NCI-H2227 treated with DMSO at 0.1 percent for 48 hours (cell line): ENCODE data around the gene SLC6A8.
"Not testable (repeated sequence)": the region's sequence is repeated elsewhere in the genome, so short reads cannot be mapped to it uniquely, and the experiment has no call there.

Source experiments
- DNase-seq: peaks from one replicate; lab custom pipeline; 2025; lab: John Stamatoyannopoulos, UW

Gene SLC6A8

DNA sequence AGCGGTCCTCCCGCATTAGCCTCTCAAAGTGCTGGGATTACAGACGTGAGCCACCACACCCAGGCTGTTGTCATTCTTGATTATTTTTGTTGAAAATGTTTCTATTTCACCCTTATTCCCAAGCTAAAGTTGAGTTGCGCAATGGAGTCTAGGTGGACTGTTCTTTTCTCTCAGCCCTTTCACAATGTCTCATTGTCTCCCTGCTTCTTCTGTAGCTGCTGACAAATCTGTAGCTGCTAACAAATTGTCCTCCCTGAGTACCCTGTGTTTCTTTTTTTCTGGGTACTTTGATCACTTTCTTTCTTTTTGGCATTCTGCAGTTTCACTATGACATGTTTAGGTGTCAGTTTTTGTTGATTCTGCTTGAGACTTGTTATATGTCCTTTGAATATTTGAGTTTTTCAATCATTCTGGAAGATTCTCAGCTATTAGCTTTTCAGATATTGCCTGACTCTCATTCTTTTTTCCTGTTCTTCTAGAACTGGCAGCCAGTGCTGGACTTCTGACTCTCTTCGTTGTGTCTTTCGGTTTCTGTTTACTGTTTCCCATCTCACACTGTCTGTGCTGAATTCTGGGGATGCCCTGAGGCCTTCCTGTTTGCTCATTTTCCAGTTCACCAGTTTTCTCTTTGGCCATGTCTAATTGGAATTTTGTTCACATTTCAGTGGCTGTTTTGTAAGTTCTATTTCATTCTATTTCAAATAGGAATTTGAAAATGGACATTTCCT lies 43.6 kb downstream of the SLC6A8 start:
- no peak for DNase-seq

DNA sequence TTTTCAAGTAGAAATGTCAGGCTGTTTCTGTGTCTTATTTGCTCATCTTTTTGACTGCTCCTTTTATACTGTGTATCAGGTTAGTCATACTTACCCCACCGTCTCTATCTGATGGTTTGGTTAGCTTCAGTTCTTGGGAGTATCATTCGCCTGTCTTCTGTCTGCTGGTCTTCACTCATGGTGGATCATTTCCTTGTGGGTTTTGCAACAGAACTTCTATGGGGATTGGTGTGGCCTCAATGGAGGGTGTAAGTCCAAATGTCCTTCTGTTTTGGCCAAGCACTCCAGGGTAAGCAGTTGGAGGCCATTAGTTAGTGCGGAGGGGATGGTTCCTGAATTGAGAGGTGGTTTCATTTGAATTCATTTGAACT lies 44.1 kb downstream of the SLC6A8 start:
- DNase-seq, result no peak

DNA sequence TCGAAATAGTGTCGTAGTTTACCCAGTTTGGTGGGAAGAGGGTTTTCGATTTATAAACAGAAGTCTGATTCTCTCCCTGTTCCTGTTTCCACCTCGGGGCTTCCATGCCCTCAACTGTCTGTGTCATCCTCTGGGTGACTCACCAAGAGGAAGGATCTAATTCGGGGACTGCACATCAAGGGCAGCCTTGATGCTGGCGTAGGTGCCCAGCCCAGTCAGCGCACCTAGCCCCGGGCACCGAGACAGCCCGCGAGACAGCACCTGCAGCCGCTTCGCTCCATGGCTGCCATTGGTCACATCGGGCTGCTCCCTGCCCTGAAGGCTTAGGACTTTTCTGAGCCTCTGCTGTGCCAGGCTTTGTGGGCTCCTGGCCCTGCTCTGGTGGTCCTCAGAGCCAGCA lies 44.7 kb downstream of the SLC6A8 start:
- DNase-seq, result no peak

DNA sequence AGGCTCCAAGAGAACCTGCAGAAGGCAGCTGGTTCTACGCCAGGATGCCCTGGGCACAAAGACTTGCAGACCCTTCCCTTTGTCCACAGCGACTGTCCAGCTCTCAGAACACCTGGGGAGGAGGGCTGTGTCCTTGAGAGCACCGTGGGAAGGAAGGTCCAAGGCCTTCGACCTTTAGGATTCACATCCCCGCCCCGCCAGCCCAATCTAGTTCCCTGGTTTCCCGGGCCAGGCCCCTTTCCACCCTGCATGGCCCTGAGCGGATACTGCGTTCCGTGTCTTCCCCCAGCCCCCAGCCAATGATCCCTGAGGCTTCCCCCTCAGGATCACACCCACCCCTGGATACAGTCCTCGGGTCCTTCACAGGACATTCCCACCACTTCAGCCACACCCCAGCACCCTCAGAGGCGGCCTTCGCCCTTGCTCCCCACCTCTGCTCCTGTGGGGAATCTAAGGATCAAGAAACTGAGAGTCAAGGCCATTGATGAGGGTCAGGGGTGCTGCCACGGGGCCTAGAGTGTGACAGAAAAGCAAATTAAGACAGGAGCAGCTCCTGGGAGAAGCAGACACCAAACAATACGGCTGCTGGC lies 46.0 kb downstream of the SLC6A8 start:
- no peak for DNase-seq

GRCh38 chrX:153734871-153735270 lies 47.1 kb downstream of the SLC6A8 start:
- DNase-seq, result no peak

DNA sequence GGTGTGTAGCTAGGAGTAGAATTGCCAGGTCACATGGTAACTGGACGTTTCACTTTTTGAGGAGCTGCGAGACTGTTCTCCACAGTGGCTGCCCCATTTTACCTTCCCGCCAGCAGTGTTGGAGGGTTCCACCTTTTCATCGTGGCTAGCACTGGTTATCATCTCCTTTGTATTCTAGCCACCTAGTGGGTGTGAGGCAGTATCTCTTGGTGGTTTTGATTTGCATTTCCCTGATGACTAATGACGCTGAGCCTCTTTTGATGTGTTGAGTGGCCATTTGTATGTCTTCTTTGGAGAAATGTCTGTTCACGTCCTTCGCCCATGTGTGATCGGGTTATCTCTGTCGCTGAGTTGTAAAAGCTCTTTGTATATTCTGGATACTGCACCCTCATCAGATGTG lies 47.5 kb downstream of the SLC6A8 start:
- DNase-seq, result no peak

GRCh38 chrX:153736071-153736820 lies 48.5 kb downstream of the SLC6A8 start:
- DNase-seq, result no peak

DNA sequence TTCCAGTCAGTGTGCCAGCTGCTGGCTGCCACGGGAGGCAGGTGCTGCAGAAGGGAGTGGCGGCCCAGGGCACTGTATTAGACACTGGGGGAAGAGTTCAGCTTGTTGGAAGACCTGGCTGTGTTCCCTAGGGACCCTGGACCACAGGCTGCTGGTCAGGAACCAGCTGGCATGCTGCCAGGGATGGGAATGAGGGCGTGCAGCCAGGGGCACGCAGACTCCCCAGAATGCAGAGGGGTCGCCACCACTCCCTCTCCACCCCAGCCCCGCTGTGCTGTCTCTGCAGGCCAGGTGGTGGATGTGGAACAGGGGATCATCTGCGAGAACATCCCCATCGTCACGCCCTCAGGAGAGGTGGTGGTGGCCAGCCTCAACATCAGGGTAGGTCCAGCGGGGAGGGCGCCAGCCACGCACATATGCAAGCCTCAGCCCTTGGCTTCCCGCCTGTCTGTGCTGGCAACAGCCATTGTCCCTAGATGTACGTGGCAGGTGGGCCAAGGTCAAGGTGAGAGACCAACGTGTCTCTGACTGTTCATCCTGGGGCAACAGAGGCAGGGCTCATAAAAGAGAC lies 49.2 kb downstream of the SLC6A8 start:
- DNase-seq, result no peak

- DNase-seq, result no peak
Measured at GRCh38 chrX:153738056-153738605, 50.4 kb downstream of the SLC6A8 start.

DNA sequence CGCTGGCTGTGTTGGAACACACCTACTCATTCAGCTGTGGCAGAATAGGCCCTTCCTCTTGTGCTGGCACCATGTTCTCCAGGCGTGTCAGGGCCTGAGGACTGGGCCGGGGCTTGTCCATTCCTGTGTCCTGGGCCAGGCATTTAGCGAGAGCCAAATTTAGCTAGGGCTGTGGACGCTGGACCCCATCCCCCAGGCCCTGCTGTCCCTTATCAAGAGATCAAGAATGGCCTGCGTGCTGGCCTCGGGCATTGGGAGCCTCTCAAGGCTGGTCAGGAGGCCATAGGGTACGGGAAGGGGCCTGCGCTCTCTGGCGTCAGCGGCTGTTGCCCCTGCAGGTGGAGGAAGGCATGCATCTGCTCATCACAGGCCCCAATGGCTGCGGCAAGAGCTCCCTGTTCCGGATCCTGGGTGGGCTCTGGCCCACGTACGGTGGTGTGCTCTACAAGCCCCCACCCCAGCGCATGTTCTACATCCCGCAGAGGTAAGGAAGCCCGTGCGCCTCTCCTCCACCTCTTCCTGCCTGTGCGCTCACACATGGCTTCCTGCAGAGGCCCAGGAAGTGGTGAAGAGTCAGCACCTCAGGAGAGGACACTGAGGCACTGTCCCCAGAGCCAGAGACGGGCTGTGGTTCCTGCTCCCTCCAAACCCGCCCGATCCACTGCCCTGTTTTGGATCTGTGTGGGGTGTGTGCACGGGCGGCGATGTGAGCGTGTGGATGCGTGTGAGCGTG lies 52.2 kb downstream of the SLC6A8 start:
- no peak for DNase-seq

- DNase-seq, result no peak
Measured at GRCh38 chrX:153740631-153741222, 53.0 kb downstream of the SLC6A8 start.

DNA sequence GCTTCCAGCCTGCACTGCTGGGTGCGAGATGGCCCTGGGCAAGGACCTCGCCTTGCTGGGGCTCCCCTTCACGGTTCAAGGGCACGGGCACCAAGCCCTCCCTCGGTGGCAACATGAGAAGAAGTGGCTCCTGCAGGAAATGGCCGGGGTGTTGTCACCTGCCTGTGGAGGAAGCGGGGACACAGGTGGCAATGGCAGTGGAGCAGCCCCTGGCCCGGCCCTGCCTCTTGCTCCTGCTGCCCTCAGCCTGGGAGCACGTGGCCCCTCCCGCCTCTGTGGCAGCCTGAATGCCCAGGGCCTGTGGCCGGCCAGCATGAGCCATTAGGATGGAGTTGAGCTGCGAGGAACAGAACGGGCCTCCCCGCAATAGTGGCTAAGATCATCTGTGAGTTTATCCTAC lies 53.7 kb downstream of the SLC6A8 start:
- no peak for DNase-seq

GRCh38 chrX:153742111-153742510 lies 54.4 kb downstream of the SLC6A8 start:
- DNase-seq, result not testable (repeated sequence)

DNA sequence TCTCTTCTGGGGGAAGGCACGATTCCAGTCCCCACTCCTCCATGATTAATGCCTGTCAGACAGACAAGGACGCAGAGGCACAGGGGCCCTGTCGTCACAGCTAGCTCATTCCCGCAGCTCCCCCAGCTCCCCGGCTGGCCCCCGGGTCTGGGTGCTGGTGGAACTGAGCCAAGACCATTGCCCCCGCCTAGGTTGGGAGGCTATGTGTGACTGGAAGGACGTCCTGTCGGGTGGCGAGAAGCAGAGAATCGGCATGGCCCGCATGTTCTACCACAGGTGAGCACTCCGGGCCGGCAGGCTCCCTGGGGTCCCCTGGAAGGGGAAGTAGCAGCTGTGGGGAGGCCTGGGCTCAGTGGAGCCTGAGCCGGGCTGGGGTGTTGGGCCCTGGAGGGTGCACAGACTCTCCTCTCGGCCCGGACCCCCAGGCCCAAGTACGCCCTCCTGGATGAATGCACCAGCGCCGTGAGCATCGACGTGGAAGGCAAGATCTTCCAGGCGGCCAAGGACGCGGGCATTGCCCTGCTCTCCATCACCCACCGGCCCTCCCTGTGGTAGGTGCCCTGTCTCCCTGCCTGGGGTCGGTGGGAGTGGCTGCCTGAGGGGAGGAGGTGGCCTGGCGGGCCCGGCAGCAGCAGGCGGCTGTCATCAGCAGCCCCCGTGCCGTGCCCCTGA lies 55.2 kb downstream of the SLC6A8 start:
- not testable (repeated sequence) for DNase-seq

GRCh38 chrX:153743468-153744209 lies 55.9 kb downstream of the SLC6A8 start:
- not testable (repeated sequence) for DNase-seq

DNA sequence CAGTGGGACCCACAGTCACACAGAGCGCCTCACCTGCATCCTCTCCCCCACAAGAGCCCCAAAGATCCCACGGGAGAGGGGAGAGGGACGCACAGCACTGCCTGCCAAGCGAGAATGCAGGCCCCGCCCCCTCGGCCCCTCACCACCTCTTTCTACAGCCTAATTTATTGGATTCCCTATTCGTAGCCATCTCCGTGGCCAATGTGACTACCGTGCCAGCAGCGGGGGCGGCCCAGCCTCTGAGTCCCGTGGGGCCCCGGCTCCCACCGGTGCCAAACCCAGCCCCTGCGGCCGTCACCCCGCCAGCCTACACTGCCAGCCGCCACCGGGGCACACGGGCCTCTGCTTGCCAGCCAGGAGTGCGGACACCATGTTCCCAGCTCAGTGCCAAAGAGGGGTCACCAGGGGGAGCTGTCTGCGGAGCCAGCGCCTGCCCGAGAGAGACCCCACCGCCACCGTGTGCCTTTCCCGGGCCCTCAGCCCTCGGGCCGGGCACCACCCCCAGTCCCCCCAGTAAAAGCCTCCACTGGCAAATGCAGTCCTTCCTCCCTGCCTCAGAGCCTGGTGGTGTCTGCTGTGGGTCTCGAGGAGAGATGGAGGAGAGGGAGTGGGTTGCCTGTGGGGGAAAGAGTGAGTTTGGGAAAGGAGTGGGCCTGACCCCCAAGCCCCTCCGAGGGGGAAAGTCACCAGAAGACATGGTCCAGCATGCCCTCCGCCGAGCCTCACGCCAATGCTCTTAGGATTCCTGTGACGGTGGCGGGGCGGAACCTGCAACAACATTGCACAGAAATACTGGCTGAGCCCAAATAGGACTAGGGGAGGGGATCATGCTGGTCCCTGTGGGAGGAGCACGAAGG lies 56.7 kb downstream of the SLC6A8 start:
- no peak for DNase-seq

- DNase-seq, result not testable (repeated sequence)
Measured at GRCh38 chrX:153745067-153745433, 57.3 kb downstream of the SLC6A8 start.
